Occipital lobe (tissue), 2 donors: ENCODE measurements around the gene SDC1. TPM values are rescaled to one million over a fixed set of nuclear protein-coding genes. Genes with fewer than 3 reads are reported as not detected.
"Not testable (repeated sequence)": the region's sequence is repeated elsewhere in the genome, so short reads cannot be mapped to it uniquely, and the experiment has no call there.

Experiments
- DNase-seq: peaks from one replicate; lab custom pipeline; 2025; lab: John Stamatoyannopoulos, UW
- total RNA-seq: library from RNA; depleted of rRNA; stranded (reverse); fragments of >200 nt; gene quantifications from one replicate; pipeline ENCODE4 v1.2.3, GENCODE V29; 2014

SDC1 gene, protein sequence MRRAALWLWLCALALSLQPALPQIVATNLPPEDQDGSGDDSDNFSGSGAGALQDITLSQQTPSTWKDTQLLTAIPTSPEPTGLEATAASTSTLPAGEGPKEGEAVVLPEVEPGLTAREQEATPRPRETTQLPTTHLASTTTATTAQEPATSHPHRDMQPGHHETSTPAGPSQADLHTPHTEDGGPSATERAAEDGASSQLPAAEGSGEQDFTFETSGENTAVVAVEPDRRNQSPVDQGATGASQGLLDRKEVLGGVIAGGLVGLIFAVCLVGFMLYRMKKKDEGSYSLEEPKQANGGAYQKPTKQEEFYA
- 9.0 TPM for total RNA-seq

- DNase-seq: no peak
Observed at GRCh38 chr2:20224716-20225293, at the start of gene SDC1. Gene SDC1 (minus strand): TSS chr2:20225130. CDS start chr2:20224867, 263 bp downstream.

DNA sequence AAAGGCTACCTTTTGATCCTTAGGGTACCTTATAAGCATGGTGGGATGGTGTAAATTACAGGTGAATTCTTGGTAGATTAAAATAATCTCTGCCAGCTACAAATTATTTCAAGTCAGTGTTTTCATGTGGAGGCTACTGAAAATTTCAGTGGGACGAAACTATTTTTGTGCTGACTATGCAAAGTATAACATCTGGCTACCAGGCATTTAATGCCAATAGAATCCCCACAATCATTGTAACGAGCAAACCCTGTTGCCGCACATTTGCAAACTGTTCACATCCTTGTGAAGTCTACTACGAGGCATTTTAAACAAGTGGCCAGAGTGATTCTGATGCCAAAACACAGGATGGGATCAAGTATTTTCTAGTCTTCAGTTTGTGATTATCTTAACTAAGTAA is 48.1 kb upstream of the SDC1 start:
- no peak for DNase-seq

DNA sequence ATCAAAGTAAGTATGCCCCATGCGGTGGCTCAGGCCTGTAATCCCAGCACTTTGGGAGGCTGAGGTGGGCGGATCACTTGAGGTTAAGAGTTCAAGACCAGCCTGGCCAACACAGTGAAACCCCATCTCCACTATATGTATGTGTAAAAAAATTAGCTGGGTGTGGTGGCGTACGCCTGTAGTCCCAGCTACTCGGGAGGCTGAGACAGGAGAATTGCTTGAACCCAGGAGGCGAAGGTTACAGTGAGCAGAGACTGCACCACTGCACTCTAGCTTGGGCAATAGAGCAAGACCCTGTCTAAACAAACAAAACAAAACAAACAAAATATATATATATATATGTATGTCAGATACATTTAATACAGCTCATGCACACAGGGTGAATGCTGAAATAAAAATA is 43.4 kb upstream of the SDC1 start:
- DNase-seq: not testable (repeated sequence)

DNA sequence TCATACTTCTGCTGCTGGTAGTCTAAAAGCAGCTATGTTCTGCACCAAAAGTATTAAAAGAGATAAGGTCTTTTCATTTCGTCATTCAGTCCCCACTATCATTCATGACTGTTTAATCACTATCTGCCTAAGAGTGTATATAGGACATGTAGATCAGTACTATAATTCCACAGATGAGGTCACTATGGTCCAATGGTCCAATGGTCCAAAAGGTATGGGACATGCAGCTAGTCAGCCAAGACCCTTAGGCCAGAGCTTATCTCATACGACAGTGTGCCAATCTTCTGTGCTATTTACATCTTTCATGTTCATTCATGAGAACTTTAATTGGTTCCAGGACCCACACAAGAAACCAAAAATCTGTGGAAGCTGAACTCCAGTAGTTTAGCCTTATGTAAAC is 42.6 kb upstream of the SDC1 start:
- DNase-seq: no peak

GRCh38 chr2:20264629-20265028 is 39.7 kb upstream of the SDC1 start:
- no peak for DNase-seq

- DNase-seq: no peak
Observed at GRCh38 chr2:20257411-20257810, 32.5 kb upstream of the SDC1 start.

DNA sequence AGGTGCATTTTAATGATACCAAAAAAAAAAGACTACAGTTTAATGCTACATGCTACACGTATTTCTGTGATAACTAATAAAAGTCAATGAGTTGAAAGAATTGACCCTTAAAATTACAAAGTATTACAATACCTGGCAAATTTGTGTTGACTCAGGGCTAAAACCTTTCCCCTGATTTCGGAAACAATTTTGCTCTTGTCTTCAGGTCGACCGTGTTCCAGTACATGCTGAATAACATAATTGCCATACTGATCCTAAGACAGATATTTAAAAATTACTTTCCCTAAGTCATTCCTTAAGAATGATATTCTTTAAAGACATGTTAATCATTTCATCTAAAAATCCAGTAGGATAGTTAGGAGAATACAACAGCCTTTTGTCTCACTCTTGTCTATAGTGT is 29.8 kb upstream of the SDC1 start:
- DNase-seq: no peak

- DNase-seq: no peak
Observed at GRCh38 chr2:20250436-20250835, 25.5 kb upstream of the SDC1 start.

DNA sequence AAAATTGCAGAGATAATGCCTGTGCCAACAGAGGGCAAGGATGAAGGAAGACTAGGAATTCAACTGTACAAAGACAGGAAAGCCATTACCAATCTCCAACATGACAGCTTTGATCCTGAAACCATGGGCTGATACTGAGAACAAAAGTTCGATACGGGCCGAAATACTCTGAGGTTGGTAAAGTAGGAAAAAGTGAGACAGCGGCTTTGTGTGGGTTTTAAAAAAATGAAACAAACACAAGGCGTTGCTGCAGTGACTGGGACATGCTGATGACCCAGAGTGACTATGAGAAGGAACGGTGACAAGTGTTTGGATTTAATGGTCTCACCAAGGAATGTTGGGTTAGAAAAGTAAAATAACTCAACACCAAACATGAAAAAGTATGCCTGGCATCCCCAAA is 24.2 kb upstream of the SDC1 start:
- DNase-seq: no peak

GRCh38 chr2:20247084-20247483 is 22.2 kb upstream of the SDC1 start:
- DNase-seq: no peak

DNA sequence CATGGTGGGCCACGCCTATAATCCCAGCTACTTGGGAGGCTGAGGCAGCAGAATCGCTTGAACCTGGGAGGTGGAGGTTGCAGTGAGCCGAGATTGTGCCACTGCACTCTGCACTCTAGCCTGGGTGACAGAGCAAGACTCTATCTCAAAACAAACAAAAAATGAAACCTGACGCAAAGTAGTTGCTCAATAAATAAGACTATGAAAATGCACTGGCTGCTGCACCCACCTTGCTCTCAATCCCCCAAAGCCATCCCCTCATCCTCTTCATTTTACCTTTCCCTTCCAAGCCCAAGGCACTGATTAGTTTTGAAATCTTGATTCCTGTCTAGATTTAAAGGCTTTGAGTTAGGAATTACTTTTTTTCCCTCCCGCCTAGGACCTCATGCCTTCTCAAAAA is 18.7 kb upstream of the SDC1 start:
- not testable (repeated sequence) for DNase-seq

- DNase-seq: no peak
Observed at GRCh38 chr2:20242727-20243377, 17.9 kb upstream of the SDC1 start.

DNA sequence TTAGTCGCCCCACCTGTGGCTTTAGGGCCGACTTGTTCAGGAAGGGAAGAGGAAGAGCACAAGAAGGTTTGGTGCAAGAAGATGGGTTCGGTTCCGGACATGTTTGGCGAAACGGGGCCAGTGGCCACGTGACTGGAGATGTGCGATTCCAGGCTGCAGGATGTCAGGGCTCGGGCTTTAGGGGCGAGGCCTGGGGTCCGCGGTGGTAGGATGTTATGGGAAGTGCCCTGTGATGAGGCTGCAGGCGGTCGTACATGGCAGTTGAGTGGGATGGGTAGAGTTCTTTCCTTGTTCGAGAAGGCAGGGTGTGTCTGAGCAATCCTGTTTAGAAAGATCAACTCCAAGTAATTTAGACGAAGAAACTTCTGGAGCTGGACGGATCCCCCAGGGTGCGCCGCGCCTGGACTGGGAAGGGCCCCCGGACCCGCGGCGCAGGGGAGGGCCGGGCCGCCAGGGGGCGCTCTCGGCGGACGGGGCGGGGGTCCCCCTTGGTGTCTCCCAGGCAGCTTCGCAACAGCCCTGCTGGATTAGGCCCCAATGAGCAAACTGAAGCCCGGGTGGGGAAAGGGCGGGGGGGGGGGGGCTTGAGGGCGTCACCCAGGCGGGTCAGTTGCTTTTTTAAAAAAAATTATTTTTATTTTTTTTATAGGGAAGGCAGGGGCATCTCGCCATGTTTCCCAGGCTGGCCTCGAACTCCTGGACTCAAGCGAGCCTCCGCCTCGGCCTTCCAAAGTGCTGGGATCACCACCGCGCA is 17.2 kb upstream of the SDC1 start:
- no peak for DNase-seq

GRCh38 chr2:20240291-20240690 is 15.4 kb upstream of the SDC1 start:
- DNase-seq: not testable (repeated sequence)

DNA sequence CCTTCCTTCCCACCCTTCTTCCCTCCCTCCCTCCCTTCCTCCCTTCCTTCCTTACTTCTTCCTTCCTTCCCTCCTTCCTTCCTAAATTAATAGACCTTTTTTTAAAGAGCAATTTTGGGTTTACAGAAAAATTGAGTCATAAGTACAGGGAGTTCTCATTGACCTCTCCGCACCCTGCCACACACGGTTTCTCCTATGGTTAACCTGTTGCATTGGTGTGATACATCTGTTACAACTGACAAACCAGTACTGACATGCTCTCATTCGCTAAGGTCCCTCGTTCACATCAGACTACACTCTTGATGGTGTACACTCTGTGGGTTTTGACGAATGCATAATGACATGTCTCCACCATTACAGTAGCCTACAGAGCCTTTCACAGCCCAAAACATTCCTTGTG is 11.6 kb upstream of the SDC1 start:
- no peak for DNase-seq

DNA sequence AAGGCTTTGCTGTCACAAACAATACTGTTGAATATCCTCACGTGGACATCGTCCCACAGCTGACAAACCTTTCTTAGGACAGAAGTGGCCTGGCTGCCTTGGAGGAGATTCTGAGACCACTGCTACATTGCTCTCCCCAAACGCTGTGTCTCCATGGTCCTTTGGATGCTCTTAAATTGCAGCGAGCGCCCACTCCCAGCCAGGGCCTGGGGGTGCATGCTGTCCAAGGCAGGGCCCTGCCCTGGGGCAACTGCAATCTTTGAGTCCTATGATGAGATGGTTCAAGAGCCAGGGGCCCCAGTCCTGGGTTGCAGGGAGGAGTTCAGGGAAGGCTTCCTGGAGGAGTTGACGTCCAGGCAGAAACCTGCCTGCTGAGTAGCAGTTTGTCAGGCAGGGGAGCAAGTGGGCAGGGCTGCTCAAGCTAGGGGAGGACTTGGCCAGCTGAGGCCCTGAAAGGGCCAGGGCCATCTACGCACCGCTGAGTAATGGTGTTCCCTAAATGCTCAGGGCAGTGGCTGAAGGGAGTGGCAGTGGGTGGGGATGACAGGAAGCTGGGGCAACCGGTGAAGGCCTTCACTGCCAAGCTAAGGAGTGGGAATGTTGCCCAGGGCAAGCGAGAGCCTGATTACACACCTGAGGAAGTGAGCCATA is 10.8 kb upstream of the SDC1 start:
- no peak for DNase-seq

GRCh38 chr2:20234597-20234996 is 9.7 kb upstream of the SDC1 start:
- DNase-seq: not testable (repeated sequence)

GRCh38 chr2:20232837-20233207 is 7.9 kb upstream of the SDC1 start:
- DNase-seq: no peak

DNA sequence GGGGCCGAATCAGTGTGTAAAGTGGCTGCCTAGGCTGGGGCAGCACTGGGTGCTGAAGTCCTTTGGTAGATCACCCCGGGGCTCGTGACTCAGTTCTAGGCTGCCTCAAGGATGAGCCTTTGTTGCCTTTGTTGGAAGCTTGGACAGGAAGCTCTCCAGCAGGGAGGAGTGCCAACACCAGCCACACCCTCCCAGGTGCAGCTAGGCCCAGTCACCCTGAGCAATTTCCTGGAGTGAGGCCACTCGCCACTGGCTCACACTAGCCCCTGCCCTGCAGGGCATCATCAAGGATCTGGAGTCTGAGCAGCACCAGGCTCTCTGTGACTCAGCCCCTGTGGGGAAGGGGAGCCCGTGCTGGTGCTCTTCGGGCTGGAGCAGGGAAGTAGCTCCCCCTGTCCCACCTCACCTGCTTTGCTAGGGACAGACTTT is 6.7 kb upstream of the SDC1 start:
- DNase-seq: no peak

- no peak for DNase-seq
Observed at GRCh38 chr2:20231159-20231558, 6.2 kb upstream of the SDC1 start.

- no peak for DNase-seq
Observed at GRCh38 chr2:20230114-20230425, 5.1 kb upstream of the SDC1 start.
